HepG2 (cell line): ENCODE data around the gene HDGF. TPM values are rescaled to one million over a fixed set of nuclear protein-coding genes. Genes with fewer than 3 reads are reported as not detected.

ENCODE experiments used
- ATAC-seq: fragments of 200-7000 bp; cut with Tn5 transposase; 3 replicates; pipeline ENCODE4 v1.9.1; 2020; ENCODE audit warnings: mild to moderate bottlenecking, moderate library complexity
- BruUV-seq: library from RNA; stranded (reverse); fragments of 400-500 nt; replicated peaks from 2 replicates; lab custom pipeline; 2021; lab: Mats Ljungman, UMichigan
- CTCF ChIA-PET: fragments of 300-600 bp; formaldehyde crosslinking; extraction: SDS; loops from one replicate; lab custom pipeline; 2021; ENCODE audit warnings: low total read pairs, inconsistent platforms, low intra/inter-chr PET ratio; lab: Yijun Ruan, JAX
- POLR2A ChIA-PET: fragments of 350-600 bp; sonication (Branson Sonifier 250); formaldehyde crosslinking; loops from one replicate; lab custom pipeline; 2020; ENCODE audit warnings: antibody characterized with exemption, inconsistent platforms; lab: Yijun Ruan, JAX
- DNase-seq: peaks from one replicate; pipeline ENCODE4 v3.0.0-alpha.2; 2015; ENCODE audit warnings: low spot score
- FAIRE-seq: peaks from 3 replicates; lab custom pipeline; 2011; peaks lifted over from hg19 to GRCh38; lab: Jason Lieb, UNC
- H2AFZ ChIP-seq: one replicate; pipeline ENCODE4 v1.6.1; 2011; ENCODE audit warnings: low read length, inconsistent platforms
- H3K27ac ChIP-seq: fragments of 300-600 bp; 3 replicates; pipeline ENCODE4 v1.8.0; 2011; ENCODE audit warnings: mixed run types, mild to moderate bottlenecking, mixed read lengths, low read length, inconsistent platforms; ENCODE audit not compliant: insufficient read depth; ENCODE audit errors: extremely low read length
- H3K27me3 ChIP-seq, 2 experiments: fragments of 200-600 bp in 1 of 2; 2 replicates in 1 of 2; 3 replicates in 1 of 2; pipeline versions ENCODE4 v1.6.0 to v1.8.0; 2011; ENCODE audit warnings: low read length in 2 of 2, mild to moderate bottlenecking in 2 of 2, moderate library complexity in 2 of 2, inconsistent platforms in 1 of 2; ENCODE audit not compliant: insufficient read depth in 2 of 2, control insufficient read depth in 1 of 2
- H3K36me3 ChIP-seq, 2 experiments: fragments of 200-600 bp in 1 of 2; replicated peaks in 1 of 2; 2 replicates in 1 of 2; 3 replicates in 1 of 2; pipeline versions ENCODE4 v1.5.1 to v1.8.0; 2011; ENCODE audit warnings: low read length in 2 of 2, inconsistent platforms in 1 of 2; ENCODE audit not compliant: insufficient read depth in 2 of 2, control insufficient read depth in 1 of 2
- H3K4me1 ChIP-seq: 2 replicates; pipeline ENCODE4 v1.5.1; 2012; ENCODE audit warnings: low read length, inconsistent platforms; ENCODE audit not compliant: insufficient read depth
- H3K4me2 ChIP-seq: 2 replicates; pipeline ENCODE4 v1.6.0; 2011; ENCODE audit warnings: low read depth, low read length, inconsistent platforms
- H3K4me3 ChIP-seq, 3 experiments: fragments of 200-600 bp in 1 of 3; sonication (generic), shearing (Covaris generic) in 1 of 3; replicated peaks in 1 of 3; 2 replicates each; pipeline ENCODE4 v1.5.1; 2011 to 2016; ENCODE audit warnings: low read length in 3 of 3, inconsistent platforms in 2 of 3, low read depth in 2 of 3, mild to moderate bottlenecking in 2 of 3, control low read depth in 1 of 3, mixed read lengths in 1 of 3; ENCODE audit not compliant: insufficient read depth in 1 of 3
- H3K79me2 ChIP-seq: one replicate; pipeline ENCODE4 v1.6.1; 2011; ENCODE audit warnings: low read length, inconsistent platforms; ENCODE audit not compliant: insufficient read depth
- H3K9ac ChIP-seq: 2 replicates; pipeline ENCODE4 v1.6.0; 2011; ENCODE audit warnings: mild to moderate bottlenecking, low read depth, low read length, inconsistent platforms; ENCODE audit not compliant: insufficient read depth
- H3K9me3 ChIP-seq: 2 replicates; pipeline ENCODE4 v1.5.1; 2012; ENCODE audit warnings: mild to moderate bottlenecking, low read length
- H4K20me1 ChIP-seq: 2 replicates; pipeline ENCODE4 v1.6.0; 2011; ENCODE audit warnings: inconsistent platforms, mild to moderate bottlenecking, low read length, moderate library complexity; ENCODE audit not compliant: insufficient read depth
- CAMTA2 ChIP-seq: sonication (generic); formaldehyde crosslinking; IDR thresholded peaks from 2 replicates; pipeline ENCODE4 v1.4.0; 2020; ENCODE audit warnings: mild to moderate bottlenecking, missing genetic modification reagents, borderline replicate concordance
- CBX5 ChIP-seq: sonication (generic); formaldehyde crosslinking; IDR thresholded peaks from 2 replicates; pipeline ENCODE4 v1.4.0; 2020; ENCODE audit warnings: missing genetic modification reagents, borderline replicate concordance
- EEA1 ChIP-seq: sonication (generic); formaldehyde crosslinking; IDR thresholded peaks from 2 replicates; pipeline ENCODE4 v1.5.1; 2020; ENCODE audit warnings: mild to moderate bottlenecking, missing genetic modification reagents, borderline replicate concordance
- HDAC2 ChIP-seq: sonication (generic); formaldehyde crosslinking; IDR thresholded peaks from 2 replicates; pipeline ENCODE4 v1.4.0; 2020; ENCODE audit warnings: missing genetic modification reagents
- MAZ ChIP-seq, 2 experiments: sonication (generic) in 1 of 2; formaldehyde crosslinking in 1 of 2; IDR thresholded peaks; 2 replicates each; pipeline versions ENCODE4 v1.5.0 to v1.6.1; 2012 to 2020; ENCODE audit warnings: low read depth in 2 of 2, mild to moderate bottlenecking in 2 of 2, borderline replicate concordance in 1 of 2, improper control_type of control experiment in 1 of 2, low read length in 1 of 2, missing genetic modification reagents in 1 of 2, moderate library complexity in 1 of 2
- NAIF1 ChIP-seq: sonication (generic); formaldehyde crosslinking; IDR thresholded peaks from 2 replicates; pipeline ENCODE4 v1.5.0; 2020; ENCODE audit warnings: mild to moderate bottlenecking, missing genetic modification reagents, borderline replicate concordance
- SP5 ChIP-seq: IDR thresholded peaks from 2 replicates; pipeline ENCODE4 v1.6.1; 2016; ENCODE audit warnings: low read depth, borderline replicate concordance
- STAT6 ChIP-seq: sonication (generic); formaldehyde crosslinking; IDR thresholded peaks from 2 replicates; pipeline ENCODE4 v1.4.0; 2020; ENCODE audit warnings: missing genetic modification reagents, mild to moderate bottlenecking, borderline replicate concordance
- TBL1XR1 ChIP-seq: fragments of 150-350 bp; IDR thresholded peaks from 2 replicates; pipeline ENCODE4 v1.6.1; 2014; ENCODE audit warnings: borderline replicate concordance, low read length; ENCODE audit not compliant: partially characterized antibody
- TEAD3 ChIP-seq: optimal IDR thresholded peaks from 2 replicates; pipeline ENCODE3; 2016; ENCODE audit warnings: borderline replicate concordance
- ZBTB44 ChIP-seq: sonication (generic); formaldehyde crosslinking; IDR thresholded peaks from 2 replicates; pipeline ENCODE4 v1.4.0; 2020; ENCODE audit warnings: missing genetic modification reagents
- ZFP62 ChIP-seq: sonication (generic); formaldehyde crosslinking; IDR thresholded peaks from 2 replicates; pipeline ENCODE4 v1.4.0; 2020; ENCODE audit warnings: missing genetic modification reagents
- ZNF121 ChIP-seq: sonication (generic); formaldehyde crosslinking; IDR thresholded peaks from 2 replicates; pipeline ENCODE4 v1.5.0; 2020; ENCODE audit warnings: mild to moderate bottlenecking, missing genetic modification reagents
- ZNF136 ChIP-seq: sonication (generic); formaldehyde crosslinking; IDR thresholded peaks from 2 replicates; pipeline ENCODE4 v1.8.1; 2022; ENCODE audit warnings: low read depth, mild to moderate bottlenecking, moderate library complexity, missing genetic modification reagents
- ZNF280D ChIP-seq: sonication (generic); formaldehyde crosslinking; IDR thresholded peaks from 2 replicates; pipeline ENCODE4 v1.5.1; 2020; ENCODE audit warnings: mild to moderate bottlenecking, missing genetic modification reagents
- ZNF747 ChIP-seq: sonication (generic); formaldehyde crosslinking; IDR thresholded peaks from 2 replicates; pipeline ENCODE4 v1.8.1; 2023; ENCODE audit warnings: missing genetic modification reagents, mild to moderate bottlenecking, borderline replicate concordance
- ZNF776 ChIP-seq: sonication (generic); formaldehyde crosslinking; IDR thresholded peaks from 2 replicates; pipeline ENCODE4 v1.4.0; 2020; ENCODE audit warnings: mild to moderate bottlenecking, missing genetic modification reagents
- ZSCAN12 ChIP-seq: sonication (generic); formaldehyde crosslinking; IDR thresholded peaks from 2 replicates; pipeline ENCODE4 v1.9.0; 2021; ENCODE audit warnings: mild to moderate bottlenecking, missing genetic modification reagents
- WGBS: methylation state at CpG from one replicate; pipeline ENCODE4 v1.1.6; 2017; ENCODE audit warnings: low lambda C conversion rate; 5-methylcytosine and 5-hydroxymethylcytosine counted together
- in situ Hi-C: cut with HindIII; loops from 2 replicates; pipeline ENCODE4 v1.10.0; 2017; ENCODE audit warnings: low pct_unique_long_range_greater_than_20kb; ENCODE audit not compliant: extremely low pct_ligation_motif_present
- intact Hi-C: fragments of 100-400 bp; cut with micrococcal nuclease; formaldehyde crosslinking; loops from one replicate; pipeline ENCODE4 v1.10.0; 2022; ENCODE audit not compliant: unreplicated experiment
- polyA plus RNA-seq, 8 experiments: library from polyadenylated mRNA; depleted of rRNA in 3 of 8; stranded (reverse) in 7 of 8; unstranded in 1 of 8; fragments of >200 nt; fragmentation: Illumina TruSeq in 4 of 8; extraction: Trizol in 4 of 8; gene quantifications; 2 replicates each; pipeline versions ENCODE4 v1.2.1 to v1.2.3, GENCODE V29; 2011 to 2016; ENCODE audit warnings: low read depth in 4 of 8, missing spikeins in 1 of 8, mixed read lengths in 1 of 8; ENCODE audit not compliant: insufficient read depth in 1 of 8
- total RNA-seq, 5 experiments: library from RNA; depleted of rRNA; stranded (reverse); fragments of >200 nt; fragmentation: Illumina TruSeq; extraction: Trizol; gene quantifications; 2 replicates each; pipeline ENCODE4 v1.2.3, GENCODE V29; 2016; ENCODE audit warnings: low read depth in 1 of 5

HDGF gene
- total and polyA plus RNA-seq, 2 of the 13 experiments (the other 11 are each of a cell fraction or from before 2014, with no cell fraction given): 156 to 196 TPM

GRCh38 chr1:156776942-156777341 lies 25.5 kb upstream of the HDGF start:
- H3K36me3 ChIP-seq: peaks cover 8 to 38% of the 10 kb centered on the region in 2 experiments; a peak in 4 of 5 replicates
- H3K27ac ChIP-seq: no peak overlapping the region
- H3K4me2 ChIP-seq: no peak overlapping the region
- no TSS peak for BruUV-seq
- ChIA-PET POLR2A (interaction anchor here (1.7 kb wide), 1 partner anchor 10 kb away, joined by 4 read pairs; the partner anchor contains the start of gene PRCC), CTCF (no interaction called here)
- DNase-seq (no peak), FAIRE-seq (no peak), ATAC-seq (no peak)
- H2AFZ ChIP-seq: no peak overlapping the region
- in situ Hi-C loops: no loop called here
- H3K27me3 ChIP-seq: no peaks in the 10 kb centered on the region
- H3K9me3 ChIP-seq: no peaks in the 10 kb centered on the region
- intact Hi-C loops: no loop called here
- peaks cover 68% of the 10 kb centered on the region for H3K79me2 ChIP-seq
- 0 out of 2 replicates have a peak, but pooled peaks cover 2% of the 10 kb centered on the region for H4K20me1 ChIP-seq
- WGBS: 94% methylated on average over 4 of the region's 4 CpGs
- H3K4me1 ChIP-seq: peaks cover 14% of the 10 kb centered on the region
- no peak overlapping the region for H3K9ac ChIP-seq
- H3K4me3 ChIP-seq: no peak overlapping the region
- TF ChIP-seq STAT6 (CRISPR knock-in tag): no peak
- TF ChIP-seq ZBTB44 (CRISPR knock-in tag): no peak
- no peak for TF ChIP-seq MAZ (IDR thresholded peaks at IDR 0.05; ENCODE audit: borderline replicate concordance, low read depth, low read length)
- TF ChIP-seq MAZ (CRISPR knock-in tag; IDR thresholded peaks at IDR 0.05; ENCODE audit: low read depth): no peak
- no peak for TF ChIP-seq TBL1XR1
- TF ChIP-seq ZNF136 (CRISPR knock-in tag): no peak
- no peak for TF ChIP-seq ZSCAN12 (CRISPR knock-in tag)
- no peak for TF ChIP-seq CBX5
- no peak for TF ChIP-seq ZNF776 (CRISPR knock-in tag)
- no peak for TF ChIP-seq TEAD3 (CRISPR knock-in tag)
- no peak for TF ChIP-seq NAIF1 (CRISPR knock-in tag)
- TF ChIP-seq EEA1 (CRISPR knock-in tag): no peak
- TF ChIP-seq ZNF121 (CRISPR knock-in tag): no peak
- no peak for TF ChIP-seq SP5 (CRISPR knock-in tag)
- TF ChIP-seq ZNF747 (CRISPR knock-in tag): no peak
- no peak for TF ChIP-seq HDAC2 (CRISPR knock-in tag)
- TF ChIP-seq ZNF280D (CRISPR knock-in tag): no peak
- TF ChIP-seq ZFP62 (CRISPR knock-in tag): no peak
- TF ChIP-seq CAMTA2 (CRISPR knock-in tag): no peak
